NCI-H524 treated with DMSO at 0.1 percent for 48 hours (cell line): ENCODE data around the gene NTRK3.
A peak's percentile ranks its signal among the peaks of the same experiment; 100 is the strongest.

Source experiments
- DNase-seq: peaks from one replicate; lab custom pipeline; 2025; lab: John Stamatoyannopoulos, UW

Gene NTRK3

GRCh38 chr15:88120026-88120425, 136.5 kb downstream of the NTRK3 start:
- DNase-seq, result peak; percentile 97

GRCh38 chr15:88118741-88119140, 137.8 kb downstream of the NTRK3 start:
- no peak for DNase-seq

- DNase-seq, result no peak
Observed at GRCh38 chr15:88118035-88118434, 138.5 kb downstream of the NTRK3 start.

GRCh38 chr15:88115486-88116152, 140.9 kb downstream of the NTRK3 start:
- DNase-seq, result no peak

- no peak for DNase-seq
Observed at GRCh38 chr15:88113613-88114308, 142.8 kb downstream of the NTRK3 start.

- DNase-seq, result no peak
Observed at GRCh38 chr15:88108991-88109390, 147.5 kb downstream of the NTRK3 start.

GRCh38 chr15:88108477-88108876, 148.1 kb downstream of the NTRK3 start:
- DNase-seq, result no peak

GRCh38 chr15:88106074-88106473, 150.5 kb downstream of the NTRK3 start:
- DNase-seq, result no peak

- DNase-seq, result no peak
Observed at GRCh38 chr15:88104357-88104756, 152.2 kb downstream of the NTRK3 start.

GRCh38 chr15:88100181-88100580, 156.4 kb downstream of the NTRK3 start:
- no peak for DNase-seq

GRCh38 chr15:88098361-88098760, 158.2 kb downstream of the NTRK3 start:
- DNase-seq, result no peak

- DNase-seq, result no peak
Observed at GRCh38 chr15:88091444-88092016, 165.0 kb downstream of the NTRK3 start.

GRCh38 chr15:88090481-88091011, 166.0 kb downstream of the NTRK3 start:
- no peak for DNase-seq

GRCh38 chr15:88089731-88090130, 166.8 kb downstream of the NTRK3 start:
- DNase-seq, result no peak

GRCh38 chr15:88089024-88089620, 167.4 kb downstream of the NTRK3 start:
- DNase-seq, result no peak

GRCh38 chr15:88083811-88084760, 172.5 kb downstream of the NTRK3 start:
- DNase-seq, result no peak

GRCh38 chr15:88080616-88081015, 175.9 kb downstream of the NTRK3 start:
- no peak for DNase-seq

- no peak for DNase-seq
Observed at GRCh38 chr15:88077296-88078020, 179.1 kb downstream of the NTRK3 start.

- DNase-seq, result peak; percentile 88
Observed at GRCh38 chr15:88076328-88076727, 180.2 kb downstream of the NTRK3 start.

- no peak for DNase-seq
Observed at GRCh38 chr15:88075102-88075501, 181.4 kb downstream of the NTRK3 start.

GRCh38 chr15:88074386-88074785, 182.2 kb downstream of the NTRK3 start:
- no peak for DNase-seq
